OCI-LY3 (cell line): ENCODE data around the gene LOXL3.

Experiments
- EZH2phosphoT487 ChIP-seq: fragments of 200-600 bp; shearing (Covaris generic); IDR thresholded peaks from 2 replicates; pipeline ENCODE4 v1.6.1; 2018; ENCODE audit warnings: antibody characterized with exemption, mixed run types, low read depth
- TF ChIP-seq, protein P1 (sequence below): fragments of 200-600, 300-600 bp; sonication (generic); IDR thresholded peaks from 2 replicates; pipeline ENCODE4 v1.5.1; 2014; ENCODE audit warnings: antibody characterized with exemption, low read length, low read depth

DNA sequence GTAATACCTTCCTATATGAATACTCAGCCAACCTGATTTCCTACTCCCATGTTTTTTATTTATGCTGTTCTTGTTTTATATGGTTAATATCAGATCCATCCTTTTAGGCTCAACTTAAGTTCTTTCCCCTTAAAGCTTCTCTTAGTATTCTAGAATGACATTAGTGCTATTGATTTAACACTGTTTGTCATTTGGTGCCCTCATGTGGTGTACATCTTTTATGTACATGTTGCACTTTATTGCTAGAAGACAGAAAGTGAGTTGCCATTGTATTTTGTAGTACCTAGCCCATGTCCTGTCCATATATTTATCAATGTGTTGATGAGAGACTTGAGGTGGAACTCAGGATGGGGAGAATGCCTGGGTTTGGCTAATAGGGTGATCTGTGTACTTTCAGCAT lies 21.5 kb downstream of the LOXL3 start:
- TF ChIP-seq, protein P1, sequence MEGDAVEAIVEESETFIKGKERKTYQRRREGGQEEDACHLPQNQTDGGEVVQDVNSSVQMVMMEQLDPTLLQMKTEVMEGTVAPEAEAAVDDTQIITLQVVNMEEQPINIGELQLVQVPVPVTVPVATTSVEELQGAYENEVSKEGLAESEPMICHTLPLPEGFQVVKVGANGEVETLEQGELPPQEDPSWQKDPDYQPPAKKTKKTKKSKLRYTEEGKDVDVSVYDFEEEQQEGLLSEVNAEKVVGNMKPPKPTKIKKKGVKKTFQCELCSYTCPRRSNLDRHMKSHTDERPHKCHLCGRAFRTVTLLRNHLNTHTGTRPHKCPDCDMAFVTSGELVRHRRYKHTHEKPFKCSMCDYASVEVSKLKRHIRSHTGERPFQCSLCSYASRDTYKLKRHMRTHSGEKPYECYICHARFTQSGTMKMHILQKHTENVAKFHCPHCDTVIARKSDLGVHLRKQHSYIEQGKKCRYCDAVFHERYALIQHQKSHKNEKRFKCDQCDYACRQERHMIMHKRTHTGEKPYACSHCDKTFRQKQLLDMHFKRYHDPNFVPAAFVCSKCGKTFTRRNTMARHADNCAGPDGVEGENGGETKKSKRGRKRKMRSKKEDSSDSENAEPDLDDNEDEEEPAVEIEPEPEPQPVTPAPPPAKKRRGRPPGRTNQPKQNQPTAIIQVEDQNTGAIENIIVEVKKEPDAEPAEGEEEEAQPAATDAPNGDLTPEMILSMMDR: peak; percentile 66
- TF ChIP-seq EZH2phosphoT487: no peak
